GM19324 (cell line): ENCODE measurements around the gene LANCL2.

ENCODE experiments used
- ATAC-seq: cut with Tn5 transposase; IDR thresholded peaks from one replicate; pipeline ENCODE4 v1.9.1; 2021; ENCODE audit warnings: mild to moderate bottlenecking, moderate library complexity; ENCODE audit not compliant: unreplicated experiment, low FRiP score

LANCL2 gene

DNA sequence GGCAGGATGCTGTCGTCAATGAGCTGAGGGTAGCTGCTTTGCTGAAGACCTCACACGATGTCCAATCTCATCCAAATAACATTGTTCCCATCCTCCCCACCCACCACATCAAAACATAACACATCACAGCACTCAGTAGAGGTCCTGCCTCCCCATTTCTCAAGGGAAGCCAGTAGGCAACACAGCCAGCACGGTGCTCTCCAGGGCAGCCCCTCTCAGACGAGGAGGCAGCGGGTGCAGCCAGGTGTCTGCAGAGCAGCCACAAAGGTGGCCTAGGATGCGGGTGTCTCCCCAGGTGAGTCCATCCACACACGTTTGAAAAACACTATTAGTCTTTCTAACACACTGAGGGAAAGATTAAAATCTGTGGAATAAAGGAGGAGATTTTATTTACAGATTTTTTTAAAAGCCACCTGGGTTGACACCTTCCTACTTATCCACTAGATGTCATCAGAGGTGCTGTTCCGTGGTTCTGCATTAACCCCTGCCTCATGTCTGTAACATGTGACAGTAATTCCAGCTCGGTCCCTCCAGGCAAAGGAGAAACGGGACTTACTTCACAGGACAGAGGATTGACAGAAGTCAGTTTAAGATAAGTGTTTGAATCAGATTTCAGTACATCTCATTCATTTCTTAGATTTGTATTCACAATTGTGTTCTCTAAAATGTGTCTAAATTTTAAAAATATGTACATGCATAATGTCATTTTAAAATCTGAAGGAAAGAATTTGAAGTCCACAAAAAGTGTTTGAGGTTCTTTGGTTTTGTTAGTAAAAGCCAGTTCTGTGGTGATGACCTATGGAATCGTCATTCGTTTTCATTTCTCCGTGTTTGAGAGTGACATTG is 68.0 kb downstream of the LANCL2 start:
- ATAC-seq: no peak

DNA sequence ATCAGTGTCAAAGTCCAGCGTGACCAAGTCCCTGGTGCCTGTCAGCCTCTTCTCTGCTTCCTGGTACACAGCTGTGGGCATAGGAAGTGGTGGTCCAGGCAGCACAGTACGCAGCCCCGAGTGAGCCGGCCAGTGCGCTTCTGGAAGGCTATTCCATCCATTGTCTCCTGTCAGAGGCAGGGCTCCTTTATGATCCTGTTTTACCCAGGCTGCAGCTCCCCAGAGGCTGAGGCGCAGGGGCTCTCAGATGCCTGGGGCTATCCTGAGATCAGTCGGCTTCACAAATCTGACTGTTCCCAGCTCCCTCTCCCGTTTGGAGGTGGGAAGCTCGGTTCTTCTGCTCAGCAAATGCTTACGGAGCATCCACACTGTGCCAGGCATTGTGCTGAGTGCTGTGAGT is 70.3 kb downstream of the LANCL2 start:
- no peak for ATAC-seq

DNA sequence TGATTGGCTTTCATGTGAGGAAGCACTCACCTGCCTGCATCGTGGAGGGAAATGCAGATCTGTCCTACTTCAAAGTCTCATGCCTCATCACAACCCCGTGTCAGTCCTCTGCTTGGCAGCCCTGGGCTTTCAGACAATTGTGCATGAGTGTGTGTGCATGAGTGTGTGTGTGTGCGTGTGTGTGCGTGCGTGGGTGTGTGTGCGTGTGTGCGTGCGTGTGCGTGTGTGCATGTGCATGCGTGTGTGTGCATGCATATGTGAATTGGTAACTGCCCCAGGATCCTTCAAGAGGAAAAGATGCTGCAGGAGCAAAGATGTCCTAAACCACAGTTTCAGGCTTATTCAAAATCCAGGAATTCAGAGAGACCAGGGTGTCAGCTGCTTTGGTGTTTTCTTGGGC is 71.3 kb downstream of the LANCL2 start:
- no peak for ATAC-seq

DNA sequence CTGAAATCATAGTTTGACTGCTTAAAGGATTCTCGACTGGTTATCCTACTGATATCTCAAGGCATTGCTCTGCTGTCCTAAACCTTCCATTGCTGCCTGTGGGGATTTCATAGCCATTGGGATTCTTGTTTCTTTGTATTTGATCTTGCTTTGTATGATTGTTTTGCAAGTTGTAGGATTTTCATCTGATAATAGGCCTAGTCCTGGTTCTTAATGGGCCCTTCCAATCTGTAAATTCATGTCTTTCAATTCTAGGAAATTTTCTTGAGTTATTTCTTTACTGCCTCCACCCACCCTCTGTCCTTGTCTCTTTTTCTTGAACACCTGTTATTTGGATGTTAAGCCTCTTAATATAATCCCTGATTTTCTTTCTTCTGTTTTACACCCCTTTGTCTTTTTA is 72.2 kb downstream of the LANCL2 start:
- no peak for ATAC-seq

DNA sequence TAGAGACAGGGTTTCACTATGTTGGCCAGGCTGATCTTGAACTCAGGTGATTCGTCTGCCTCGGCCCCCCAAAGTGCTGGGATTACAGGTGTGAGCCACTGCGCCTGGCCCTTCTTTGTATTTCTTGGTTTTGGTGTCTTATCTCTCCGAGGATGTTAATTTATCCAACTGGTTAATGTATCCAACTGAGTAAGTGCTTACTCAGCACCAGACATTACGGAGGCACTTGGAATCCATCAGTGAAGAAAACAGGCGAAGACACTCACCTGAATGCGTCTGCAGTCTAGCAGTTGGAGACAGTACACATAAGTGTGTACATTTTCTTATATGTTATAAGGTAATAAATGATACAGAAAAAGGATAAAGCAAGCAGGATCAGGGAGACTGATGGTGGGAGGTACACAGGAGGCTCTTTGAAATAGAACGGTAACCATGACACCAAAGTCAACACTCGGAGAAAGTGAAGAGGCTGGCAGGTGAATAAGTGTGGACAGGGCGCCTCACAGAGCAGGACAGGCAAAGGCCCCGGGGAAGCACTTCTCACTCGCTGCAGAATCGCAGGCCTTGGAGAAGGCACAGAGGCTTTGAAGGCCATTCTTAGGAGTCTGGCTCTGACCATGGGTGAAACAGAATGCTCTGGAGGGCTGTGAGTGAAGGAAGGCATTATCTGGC is 73.1 kb downstream of the LANCL2 start:
- ATAC-seq: no peak

DNA sequence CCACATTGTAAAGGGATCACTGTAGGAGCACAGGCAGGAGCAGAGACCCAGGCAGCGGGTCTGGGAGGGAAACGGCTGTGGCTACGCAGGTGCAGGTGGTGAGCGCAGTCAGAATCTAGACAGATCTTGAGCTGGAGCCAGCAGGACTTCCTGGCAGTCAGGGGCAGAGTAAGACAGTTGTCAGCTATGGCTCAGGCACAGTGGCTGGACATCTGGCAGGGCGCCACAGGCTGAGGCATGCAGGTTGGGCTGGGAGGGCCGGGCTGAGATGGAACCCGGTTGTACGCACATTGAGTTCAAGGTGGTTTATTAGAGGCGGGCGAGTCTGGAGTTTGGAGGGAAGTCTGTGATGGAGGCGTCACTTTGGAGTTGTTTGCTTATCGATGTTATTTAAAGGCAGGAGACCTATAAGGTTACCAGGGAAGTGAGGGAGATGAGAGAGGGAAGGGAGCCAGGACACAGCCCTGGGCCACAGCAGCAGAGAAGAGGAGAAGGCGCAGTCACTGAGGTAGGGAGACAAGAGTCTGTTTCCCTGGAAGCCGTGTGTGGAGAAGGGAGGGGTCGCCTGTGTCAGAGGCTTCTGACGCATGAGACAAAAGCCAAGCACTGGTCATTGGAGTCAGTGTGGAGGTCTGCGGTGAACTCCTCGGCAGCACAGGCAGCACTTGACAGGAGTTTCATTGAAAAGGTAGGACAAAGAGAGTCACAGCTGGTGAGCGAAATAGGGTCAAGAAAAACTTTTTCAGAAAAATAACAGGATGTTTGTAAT is 73.8 kb downstream of the LANCL2 start:
- no peak for ATAC-seq

DNA sequence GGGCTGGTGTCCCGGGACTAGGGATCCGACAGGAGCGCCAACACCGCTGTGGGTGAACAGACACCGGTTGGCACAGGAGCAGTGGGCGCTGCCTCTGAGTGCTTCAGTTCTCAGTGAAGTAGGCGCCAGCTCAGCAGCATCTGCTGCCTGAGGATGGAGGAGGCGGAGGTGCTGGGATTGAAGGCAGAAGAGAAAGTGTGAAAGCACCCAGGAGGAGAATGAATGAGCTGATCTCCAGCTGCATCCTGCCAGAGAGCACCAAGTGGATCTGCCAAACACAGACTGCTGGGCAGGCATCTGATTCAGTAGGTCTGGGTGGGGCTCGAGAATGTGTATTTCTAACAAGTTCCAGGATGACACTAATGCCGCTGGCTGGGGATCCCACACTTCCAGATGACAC is 74.5 kb downstream of the LANCL2 start:
- ATAC-seq: no peak

DNA sequence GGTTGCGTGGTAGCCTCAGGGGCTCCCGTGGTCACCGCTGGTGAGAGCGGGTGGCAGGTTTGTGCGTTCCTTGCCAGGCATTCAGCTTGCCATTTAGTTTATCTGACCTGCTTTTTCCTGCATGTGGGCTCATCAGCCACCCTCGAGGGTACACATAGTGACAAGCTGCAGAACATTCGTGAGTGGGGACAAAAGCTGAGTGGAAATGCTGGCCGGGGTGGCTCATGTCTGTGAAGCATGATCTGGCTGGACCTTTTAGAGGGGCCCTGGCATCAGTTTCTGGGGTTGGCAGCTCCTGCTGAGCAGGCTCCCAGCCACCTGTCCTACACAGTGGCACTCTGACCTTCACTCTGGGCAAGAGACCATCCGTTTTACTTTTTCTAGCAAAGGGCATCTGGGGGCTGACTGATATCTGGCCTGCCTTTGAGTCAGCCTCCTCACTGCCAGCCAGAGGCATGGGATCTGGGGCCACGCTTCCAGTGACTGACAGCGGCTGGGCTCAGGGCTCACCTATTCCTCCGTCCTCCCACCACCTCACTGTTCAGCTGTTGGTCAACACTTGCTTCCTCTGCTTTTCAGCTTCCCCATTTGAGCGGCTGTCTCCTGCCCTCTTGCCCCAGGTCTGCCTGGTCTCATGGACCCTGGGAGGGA is 75.0 kb downstream of the LANCL2 start:
- ATAC-seq: no peak

DNA sequence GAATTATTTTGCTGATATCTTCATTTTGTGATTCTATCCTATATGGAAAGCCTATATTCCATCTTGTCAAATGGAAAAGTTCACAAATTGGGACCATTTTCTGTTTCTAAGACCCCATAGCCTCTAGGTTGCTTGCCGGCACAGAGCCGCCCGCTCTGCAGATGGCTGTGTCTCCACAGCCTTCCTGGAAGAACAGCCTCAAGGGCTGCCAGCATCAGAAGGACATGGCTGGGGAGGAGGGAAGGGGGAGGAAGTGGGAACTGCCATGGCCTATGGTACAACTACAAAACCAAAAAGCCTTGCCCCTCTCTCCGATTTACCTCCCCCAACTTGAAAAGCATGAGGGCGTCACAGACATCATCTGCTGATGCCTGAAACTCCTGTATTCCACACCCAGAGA is 75.9 kb downstream of the LANCL2 start:
- ATAC-seq: no peak

DNA sequence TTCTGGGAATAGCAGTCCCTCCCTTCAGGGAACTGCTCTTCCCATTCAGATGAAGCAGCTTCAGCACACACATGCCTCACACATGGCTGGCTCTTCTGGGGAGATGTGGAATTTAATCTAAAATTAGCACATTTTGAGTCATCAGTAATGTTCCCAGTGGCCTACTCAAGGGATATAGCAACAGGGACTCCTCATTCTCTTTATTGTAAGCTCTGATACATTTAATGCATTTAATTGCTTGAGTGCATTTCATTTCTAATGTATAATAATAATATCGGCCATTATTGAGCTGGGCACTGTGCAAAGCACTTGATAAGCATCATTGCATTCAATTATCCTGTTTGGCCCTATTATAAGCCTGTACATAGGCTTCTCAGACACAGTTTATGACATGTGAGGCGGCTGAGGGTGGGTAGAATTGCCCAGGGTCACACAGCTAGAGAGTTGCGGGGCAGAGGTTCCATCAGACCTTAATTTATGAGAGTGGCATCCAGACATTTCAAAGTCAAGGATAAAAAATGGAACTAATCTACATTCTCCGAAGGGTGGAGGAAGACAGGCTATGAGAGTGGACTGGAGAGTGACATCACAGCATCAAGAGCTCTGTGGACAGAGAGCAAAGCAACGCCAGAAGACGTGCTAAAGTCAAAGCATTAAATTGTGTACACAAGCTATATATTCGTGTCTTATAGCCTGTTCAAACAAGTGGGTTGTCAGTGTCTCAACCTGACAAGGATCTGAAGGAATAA is 76.8 kb downstream of the LANCL2 start:
- ATAC-seq: no peak

DNA sequence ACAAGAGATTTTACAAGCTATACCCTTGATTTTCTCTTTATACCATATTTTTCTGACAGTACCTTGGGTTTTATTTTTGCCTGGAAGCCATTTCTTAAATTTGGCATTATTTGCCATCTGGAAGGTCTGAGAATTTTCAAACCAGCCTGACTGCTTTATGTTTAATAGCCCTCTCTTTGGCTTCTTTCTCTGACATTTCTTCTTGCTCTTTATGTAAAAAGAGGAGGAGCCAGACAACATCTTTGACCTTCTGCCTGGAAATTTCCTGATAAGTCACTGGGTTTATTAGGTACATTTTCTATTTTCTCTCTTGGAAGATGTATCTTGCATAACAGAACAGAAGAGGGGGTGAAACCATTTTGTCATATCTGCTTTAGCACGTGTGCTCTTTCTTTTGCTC is 79.6 kb downstream of the LANCL2 start:
- no peak for ATAC-seq

DNA sequence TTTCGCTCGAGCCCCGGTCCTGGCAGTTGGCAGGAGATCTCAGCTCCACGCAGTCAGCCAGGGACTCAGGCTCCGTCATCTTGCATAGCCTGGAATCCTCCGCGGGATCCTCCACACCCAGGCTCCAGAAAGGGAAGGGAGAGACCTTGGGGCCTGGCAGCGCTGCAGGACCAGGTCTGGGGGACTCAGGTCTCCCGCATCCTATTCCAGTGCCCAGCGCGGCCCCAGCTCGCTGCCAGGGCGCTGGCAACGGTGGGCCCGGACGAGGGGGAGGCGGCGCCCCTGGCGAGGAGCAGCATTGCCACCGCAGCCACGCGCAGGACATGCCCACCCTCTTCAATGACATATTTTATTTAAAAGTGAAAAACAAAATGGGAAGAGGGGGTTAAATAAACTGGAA is 83.4 kb downstream of the LANCL2 start:
- ATAC-seq: no peak

DNA sequence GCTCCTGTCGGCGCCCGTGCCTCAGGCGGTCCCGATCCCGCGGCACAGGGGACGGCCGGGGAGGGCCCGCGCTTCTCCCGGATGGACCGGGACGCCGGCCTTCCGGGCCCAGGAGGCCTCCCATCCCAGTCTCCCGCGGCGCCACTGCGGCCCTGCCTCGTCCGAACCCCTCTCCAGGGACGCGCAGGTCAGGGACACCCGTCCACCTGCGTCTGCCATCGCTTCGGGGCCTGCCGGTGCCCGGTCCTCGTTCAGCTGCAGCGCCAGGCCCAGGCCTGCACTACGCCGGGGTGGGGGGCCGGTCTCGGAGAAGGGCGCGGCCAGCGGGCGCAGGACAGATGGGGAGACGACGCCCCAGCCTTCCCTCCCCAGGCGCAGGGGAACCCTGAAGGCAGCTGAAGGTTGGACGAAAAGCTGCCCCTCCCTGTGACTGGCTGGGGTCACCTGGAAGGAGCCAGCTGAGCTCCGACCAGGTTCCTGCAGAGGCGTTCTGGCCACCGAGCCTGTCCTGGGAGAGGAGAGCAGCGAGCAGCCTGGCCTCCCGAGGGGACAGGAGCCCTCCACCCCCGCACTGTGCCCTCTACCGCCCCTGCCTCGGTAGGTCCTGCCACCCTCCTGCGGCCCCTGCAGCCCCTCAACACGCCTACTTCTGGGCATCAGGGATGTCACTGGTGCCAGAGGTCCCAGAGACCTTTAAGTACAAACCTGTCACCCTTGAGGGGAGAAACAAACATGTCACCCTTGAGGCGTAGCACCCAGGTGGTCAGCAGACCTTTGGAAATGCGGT is 84.3 kb downstream of the LANCL2 start:
- ATAC-seq: no peak

DNA sequence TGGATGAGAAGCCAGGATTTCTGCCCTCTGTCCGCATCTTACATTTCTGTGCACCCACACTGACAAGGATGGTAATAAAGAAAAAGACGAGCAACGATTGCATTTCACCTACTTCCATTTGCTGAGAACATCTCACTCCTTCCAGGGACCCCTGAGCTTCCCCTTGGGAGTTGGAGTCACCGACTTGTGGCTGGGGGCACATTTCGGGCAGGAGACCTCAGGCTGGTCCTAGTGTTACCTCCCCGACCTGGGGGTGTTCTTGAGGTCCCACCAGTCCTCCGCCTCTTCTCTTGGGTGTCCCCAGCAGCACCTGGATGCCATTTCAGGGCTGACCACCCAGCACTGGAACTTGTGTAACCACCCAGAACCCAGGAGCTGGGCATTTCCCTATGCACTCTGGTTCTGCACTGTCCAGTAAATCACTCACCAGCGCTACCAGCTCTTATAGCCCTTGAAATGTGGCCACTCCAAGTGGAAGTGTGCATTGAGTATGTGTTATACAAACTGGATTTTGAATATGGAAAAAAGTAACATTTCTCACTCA is 84.9 kb downstream of the LANCL2 start:
- no peak for ATAC-seq

DNA sequence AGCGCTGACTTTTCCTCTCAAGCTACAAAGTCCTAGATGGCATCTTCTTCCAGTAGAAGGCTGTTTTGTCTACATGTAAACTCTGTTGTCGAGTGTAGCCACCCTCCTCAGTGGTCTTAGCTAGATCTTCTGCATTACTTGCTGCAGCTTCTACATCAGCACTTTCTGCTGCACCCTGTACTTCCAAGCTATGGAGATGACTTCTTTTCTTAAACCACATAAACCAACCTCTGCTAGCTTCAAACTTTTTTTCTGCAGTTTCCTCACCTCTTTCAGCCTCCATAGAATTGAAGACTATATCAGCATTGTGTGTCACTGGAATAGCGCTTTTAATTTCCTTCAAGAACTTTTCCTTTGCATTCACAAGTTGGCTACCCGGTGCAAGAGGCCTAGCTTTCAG is 87.8 kb downstream of the LANCL2 start:
- no peak for ATAC-seq

DNA sequence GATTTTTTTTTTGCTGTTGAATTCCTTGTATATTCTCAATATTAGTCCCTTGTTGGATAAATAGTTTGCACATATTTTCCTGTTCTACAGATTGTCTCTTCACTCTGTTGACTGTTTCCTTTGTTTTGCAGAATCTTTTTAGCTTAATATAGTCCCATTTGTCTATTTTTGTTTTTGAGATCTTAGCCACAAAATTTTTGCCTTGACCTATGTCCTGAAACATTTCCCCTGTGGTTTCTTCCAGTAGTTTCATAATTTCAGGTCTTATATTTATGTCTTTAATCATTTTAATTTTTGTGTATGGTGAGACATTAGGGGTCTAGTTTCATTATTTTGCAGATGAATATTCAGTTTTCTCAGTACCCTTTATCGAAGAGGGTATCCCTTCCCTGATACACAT is 92.7 kb downstream of the LANCL2 start:
- ATAC-seq: no peak

DNA sequence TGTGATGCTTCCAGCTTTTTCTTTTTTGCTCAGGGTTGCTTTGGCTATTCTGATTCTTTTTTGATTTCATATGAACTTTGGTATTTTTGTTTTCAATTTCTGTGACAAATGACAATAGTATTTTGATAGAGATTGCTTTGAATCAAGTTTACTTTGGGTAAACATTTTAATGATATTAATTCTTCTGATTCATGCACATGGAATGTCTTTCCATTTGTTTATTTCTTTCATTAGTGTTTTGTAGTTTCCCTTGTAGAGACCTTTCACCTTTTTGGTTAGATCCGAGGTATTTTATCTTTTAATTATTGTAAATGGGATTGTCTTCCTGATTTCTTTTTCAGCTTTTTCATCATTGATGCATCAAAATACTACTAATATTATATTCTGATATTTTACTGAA is 93.2 kb downstream of the LANCL2 start:
- ATAC-seq: no peak

DNA sequence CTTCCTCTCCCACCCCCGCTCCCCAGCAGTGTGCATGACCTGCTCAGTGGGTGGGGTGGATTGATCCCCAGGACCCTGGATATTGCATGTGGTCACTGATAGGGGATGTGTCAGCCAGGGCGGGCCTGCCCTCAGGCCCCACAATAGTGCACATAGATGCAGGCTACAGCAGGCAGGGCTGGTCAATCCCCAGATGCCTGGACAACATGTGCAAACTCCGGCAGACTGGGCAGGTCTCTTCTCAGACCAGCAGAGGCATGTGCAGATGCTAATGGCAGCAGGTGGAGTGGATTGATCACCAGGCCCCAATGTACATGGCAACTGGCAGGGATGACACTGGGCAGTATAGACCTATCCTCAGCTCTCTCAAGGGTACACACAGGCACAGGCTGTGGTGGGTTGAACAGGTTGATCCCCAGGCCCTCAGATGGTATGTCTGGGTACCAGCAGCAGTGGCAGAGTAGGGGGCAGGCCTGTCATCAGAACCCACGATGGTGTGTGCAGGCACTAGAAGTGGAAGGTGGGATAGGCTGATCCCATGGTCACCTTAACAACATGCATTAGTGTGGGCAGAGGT is 98.6 kb downstream of the LANCL2 start:
- no peak for ATAC-seq

DNA sequence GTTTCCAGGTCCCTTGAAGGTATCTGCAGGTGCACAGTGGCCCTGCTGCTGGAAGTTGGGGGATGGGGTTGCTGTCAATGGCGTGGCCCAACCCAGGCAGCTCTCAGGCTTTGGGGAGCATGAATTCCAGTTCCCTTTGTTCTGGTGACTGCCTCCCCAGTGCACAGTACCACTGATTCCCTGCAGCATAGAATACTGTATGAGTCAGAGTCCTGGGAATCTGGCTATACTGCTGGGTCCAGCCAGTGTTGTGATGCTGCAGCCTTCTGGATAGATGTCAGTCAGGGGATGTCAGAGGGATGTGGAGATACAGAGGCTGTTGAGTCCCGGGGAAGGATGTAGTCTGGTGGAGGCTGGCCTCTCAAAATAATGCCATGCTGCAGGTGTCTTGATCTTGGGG is 99.3 kb downstream of the LANCL2 start:
- ATAC-seq: no peak
